Measurements from ENCODE around the gene SSR2. TPM values are rescaled to one million over a fixed set of nuclear protein-coding genes. Genes with fewer than 3 reads are reported as not detected.

Gene SSR2
- total RNA-seq, 4 donors from 2014 or later = 197 to 397 (median 308) TPM

- no peak for TF ChIP-seq CTCF (IDR thresholded peaks at IDR 0.05)
- ATAC-seq (ENCODE audit: low FRiP score) (no peak), DNase-seq (ENCODE audit: low spot score) (no peak)
Measured at GRCh38 chr1:156004843-156005584, 15.7 kb downstream of the SSR2 start.

- no peak for ATAC-seq (ENCODE audit: low FRiP score)
- DNase-seq (ENCODE audit: low spot score) = no peak
- no peak for TF ChIP-seq CTCF (IDR thresholded peaks at IDR 0.05)
Measured at GRCh38 chr1:156003923-156004188, 16.9 kb downstream of the SSR2 start.

GRCh38 chr1:156002188-156002911, 18.4 kb downstream of the SSR2 start:
- TF ChIP-seq CTCF (IDR thresholded peaks at IDR 0.05) = no peak
- ATAC-seq (ENCODE audit: low FRiP score) = no peak
- no peak for DNase-seq (ENCODE audit: low spot score)

GRCh38 chr1:156001662-156002171, 19.0 kb downstream of the SSR2 start:
- DNase-seq (ENCODE audit: low spot score) (no peak), ATAC-seq (ENCODE audit: low FRiP score) (no peak)
- TF ChIP-seq CTCF (IDR thresholded peaks at IDR 0.05) = no peak

- no peak for TF ChIP-seq CTCF (IDR thresholded peaks at IDR 0.05)
- DNase-seq (ENCODE audit: low spot score) (no peak), ATAC-seq (ENCODE audit: low FRiP score) (no peak)
Measured at GRCh38 chr1:156001021-156001661, 19.6 kb downstream of the SSR2 start.

- no peak for DNase-seq (ENCODE audit: low spot score)
- no peak for TF ChIP-seq CTCF (IDR thresholded peaks at IDR 0.05)
- no peak for ATAC-seq (ENCODE audit: low FRiP score)
Measured at GRCh38 chr1:155999964-156000363, 20.8 kb downstream of the SSR2 start.

All from omental fat pad (tissue), 4 donors.